HEK293 (cell line): Measurements from ENCODE around the gene NPNT.

Experiments used
- CTCF ChIA-PET: fragments of 350-600 bp; formaldehyde crosslinking; extraction: SDS; loops from one replicate; lab custom pipeline; 2021; ENCODE audit warnings: antibody characterized with exemption; lab: Yijun Ruan, JAX
- POLR2A ChIA-PET: fragments of 300-600 bp; formaldehyde crosslinking; extraction: SDS; loops from one replicate; lab custom pipeline; 2020; ENCODE audit warnings: antibody characterized with exemption, inconsistent platforms; lab: Yijun Ruan, JAX
- H3K27ac ChIP-seq: fragments of 200-500 bp; sonication (Bioruptor generic); 2 replicates; pipeline ENCODE4 v1.5.1; 2014; ENCODE audit warnings: low read depth, low read length, control low read depth, inconsistent platforms; ENCODE audit errors: extremely low read depth
- H3K36me3 ChIP-seq, 2 experiments: fragments of 200-500 bp in 1 of 2; sonication (Bioruptor generic) in 1 of 2; 1 replicate in 1 of 2; 2 replicates in 1 of 2; pipeline ENCODE4 v1.5.1; 2014 to 2017; ENCODE audit warnings: inconsistent platforms in 2 of 2, low read length in 2 of 2; ENCODE audit not compliant: control insufficient read depth in 2 of 2, insufficient read depth in 1 of 2
- H3K4me1 ChIP-seq: fragments of 200-500 bp; sonication (Bioruptor generic); 2 replicates; pipeline ENCODE4 v1.5.1; 2014; ENCODE audit warnings: mild to moderate bottlenecking, low read length, inconsistent platforms; ENCODE audit not compliant: control insufficient read depth, insufficient read depth
- H3K4me3 ChIP-seq: 2 replicates; pipeline ENCODE4 v1.5.1; 2011; ENCODE audit warnings: low read depth, mild to moderate bottlenecking, control low read depth, low read length, moderate library complexity
- H3K9me3 ChIP-seq: fragments of 200-500 bp; sonication (Bioruptor generic); 2 replicates; pipeline ENCODE4 v1.5.1; 2014; ENCODE audit warnings: low read depth, low read length, inconsistent platforms; ENCODE audit not compliant: control insufficient read depth, insufficient read depth
- BCL11A ChIP-seq: fragments of 450-650 bp; formaldehyde crosslinking; IDR thresholded peaks from 2 replicates; pipeline ENCODE4 v1.5.1; 2016; ENCODE audit warnings: low read depth, missing biosample characterization, missing genetic modification characterization
- GLI2 ChIP-seq: fragments of 450-650 bp; formaldehyde crosslinking; IDR thresholded peaks from 2 replicates; pipeline ENCODE4; 2017; ENCODE audit warnings: missing biosample characterization, missing genetic modification characterization, low read depth, borderline replicate concordance
- INSM2 ChIP-seq: fragments of 450-650 bp; formaldehyde crosslinking; IDR thresholded peaks from 2 replicates; pipeline ENCODE4 v1.5.1; 2016; ENCODE audit warnings: missing biosample characterization, missing genetic modification characterization
- KLF7 ChIP-seq: fragments of 450-650 bp; formaldehyde crosslinking; IDR thresholded peaks from 2 replicates; pipeline ENCODE4 v1.5.1; 2016; ENCODE audit warnings: missing biosample characterization, missing genetic modification characterization, borderline replicate concordance
- MYNN ChIP-seq: fragments of 450-650 bp; formaldehyde crosslinking; IDR thresholded peaks from 2 replicates; pipeline ENCODE4 v1.5.1; 2016; ENCODE audit warnings: missing biosample characterization, missing genetic modification characterization, borderline replicate concordance
- PBX3 ChIP-seq: sonication (generic); formaldehyde crosslinking; IDR thresholded peaks from 2 replicates; pipeline ENCODE4 v1.8.1; 2022; ENCODE audit warnings: mild to moderate bottlenecking, moderate library complexity, missing genetic modification reagents
- SP3 ChIP-seq: fragments of 450-650 bp; formaldehyde crosslinking; IDR thresholded peaks from 2 replicates; pipeline ENCODE4 v1.5.1; 2016; ENCODE audit warnings: missing biosample characterization, missing genetic modification characterization
- TCF7L2 ChIP-seq: IDR thresholded peaks from 2 replicates; pipeline ENCODE4 v1.6.1; 2011; ENCODE audit warnings: low read depth, mild to moderate bottlenecking, inconsistent platforms, low read length, moderate library complexity, borderline replicate concordance
- ZBTB17 ChIP-seq: fragments of 450-650 bp; formaldehyde crosslinking; IDR thresholded peaks from 2 replicates; pipeline ENCODE4 v1.5.1; 2016; ENCODE audit warnings: missing biosample characterization, missing genetic modification characterization
- ZBTB49 ChIP-seq: fragments of 450-650 bp; formaldehyde crosslinking; IDR thresholded peaks from 2 replicates; pipeline ENCODE4 v1.5.1; 2016; ENCODE audit warnings: missing biosample characterization, missing genetic modification characterization, low read depth
- ZNF138 ChIP-seq: fragments of 450-650 bp; formaldehyde crosslinking; IDR thresholded peaks from 2 replicates; pipeline ENCODE4 v1.5.1; 2016; ENCODE audit warnings: missing biosample characterization, missing genetic modification characterization, borderline replicate concordance
- ZNF148 ChIP-seq: fragments of 450-650 bp; formaldehyde crosslinking; IDR thresholded peaks from 2 replicates; pipeline ENCODE4 v1.5.0; 2017; ENCODE audit warnings: missing biosample characterization, missing genetic modification characterization, borderline replicate concordance
- ZNF155 ChIP-seq: fragments of 450-650 bp; formaldehyde crosslinking; IDR thresholded peaks from 2 replicates; pipeline ENCODE4 v1.5.1; 2016; ENCODE audit warnings: missing biosample characterization, missing genetic modification characterization
- ZNF184 ChIP-seq: fragments of 450-650 bp; IDR thresholded peaks from 2 replicates; pipeline ENCODE4 v1.5.1; 2018; ENCODE audit warnings: missing biosample characterization, mild to moderate bottlenecking, missing genetic modification characterization
- ZNF239 ChIP-seq: fragments of 450-650 bp; formaldehyde crosslinking; IDR thresholded peaks from 2 replicates; pipeline ENCODE4 v1.5.1; 2016; ENCODE audit warnings: missing biosample characterization, missing genetic modification characterization
- ZNF350 ChIP-seq: fragments of 450-650 bp; formaldehyde crosslinking; IDR thresholded peaks from 2 replicates; pipeline ENCODE4 v1.5.0; 2017; ENCODE audit warnings: missing biosample characterization, mild to moderate bottlenecking, missing genetic modification characterization
- ZNF416 ChIP-seq: fragments of 450-650 bp; formaldehyde crosslinking; IDR thresholded peaks from 2 replicates; pipeline ENCODE4 v1.5.1; 2016; ENCODE audit warnings: missing biosample characterization, missing genetic modification characterization
- ZNF521 ChIP-seq: fragments of 450-650 bp; formaldehyde crosslinking; IDR thresholded peaks from 2 replicates; pipeline ENCODE4 v1.5.1; 2017; ENCODE audit warnings: missing biosample characterization, mild to moderate bottlenecking, missing genetic modification characterization
- ZNF596 ChIP-seq: fragments of 450-650 bp; IDR thresholded peaks from 2 replicates; pipeline ENCODE4 v1.5.0; 2018; ENCODE audit warnings: missing biosample characterization, mild to moderate bottlenecking, missing genetic modification characterization, moderate library complexity
- ZNF624 ChIP-seq: fragments of 450-650 bp; formaldehyde crosslinking; IDR thresholded peaks from 2 replicates; pipeline ENCODE4 v1.5.1; 2017; ENCODE audit warnings: missing biosample characterization, missing genetic modification characterization
- ZNF645 ChIP-seq: fragments of 450-650 bp; formaldehyde crosslinking; IDR thresholded peaks from 2 replicates; pipeline ENCODE4; 2016; ENCODE audit warnings: missing biosample characterization, missing genetic modification characterization
- ZNF658 ChIP-seq: fragments of 450-650 bp; formaldehyde crosslinking; IDR thresholded peaks from 2 replicates; pipeline ENCODE4; 2016; ENCODE audit warnings: missing biosample characterization, missing genetic modification characterization
- ZNF837 ChIP-seq: fragments of 450-650 bp; formaldehyde crosslinking; IDR thresholded peaks from 2 replicates; pipeline ENCODE4 v1.5.1; 2016; ENCODE audit warnings: missing biosample characterization, missing genetic modification characterization
- TF ChIP-seq, protein P1 (sequence below): fragments of 450-650 bp; formaldehyde crosslinking; IDR thresholded peaks from 2 replicates; pipeline ENCODE4 v1.5.1; 2016; ENCODE audit warnings: missing biosample characterization, missing genetic modification characterization
- TF ChIP-seq, protein P2 (sequence below): fragments of 450-650 bp; formaldehyde crosslinking; IDR thresholded peaks from 2 replicates; pipeline ENCODE4 v1.5.1; 2016; ENCODE audit warnings: missing biosample characterization, missing genetic modification characterization

NPNT gene

DNA sequence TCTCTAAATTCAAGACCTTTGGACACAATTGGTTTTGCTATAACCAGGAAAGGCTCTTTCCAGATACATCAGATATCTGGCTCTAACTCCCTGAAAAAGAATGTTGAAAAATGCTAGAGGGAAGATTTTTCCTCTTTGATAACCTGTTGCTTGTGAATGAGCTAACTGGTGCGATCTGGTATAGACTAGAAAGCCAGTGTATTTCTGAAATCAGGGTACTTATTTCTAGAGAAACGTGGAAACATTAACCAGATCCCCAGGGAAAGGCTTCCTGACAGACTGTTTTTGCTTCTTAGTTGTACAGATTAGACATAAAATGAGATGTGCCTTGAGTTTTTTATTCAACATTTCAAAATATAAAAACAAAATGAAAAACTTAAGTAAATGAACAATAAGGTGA, 107.7 kb downstream of the NPNT start:
- H3K36me3 ChIP-seq, result no peaks in the 10 kb centered on the region
- no peaks in the 10 kb centered on the region for H3K9me3 ChIP-seq
- no peak for TF ChIP-seq ZNF155 (tag by site-specific recombination)
- no peak for TF ChIP-seq MYNN
- no peak for TF ChIP-seq BCL11A (tag by site-specific recombination)
- no peak for TF ChIP-seq ZNF350 (tag by site-specific recombination)
- TF ChIP-seq ZNF148 (tag by site-specific recombination), result no peak
- TF ChIP-seq TCF7L2, result no peak
- no peak for TF ChIP-seq ZNF416 (tag by site-specific recombination)
- TF ChIP-seq SP3 (tag by site-specific recombination), result no peak
- TF ChIP-seq GLI2 (tag by site-specific recombination), result no peak
- no peak for TF ChIP-seq ZNF658 (tag by site-specific recombination)
- TF ChIP-seq KLF7 (tag by site-specific recombination), result no peak
- TF ChIP-seq ZBTB17 (tag by site-specific recombination), result no peak
- TF ChIP-seq, all 188 proteins: peak for 0
- no peak overlapping the region for H3K4me3 ChIP-seq
- ChIA-PET POLR2A (no interaction called here), CTCF (no interaction called here)
- H3K4me1 ChIP-seq, result no peaks in the 10 kb centered on the region
- no peak overlapping the region for H3K27ac ChIP-seq

GRCh38 chr4:106010761-106011160, 115.5 kb downstream of the NPNT start:
- Histone ChIP-seq H3K27ac (no peak overlapping the region), H3K36me3 (no peaks in the 10 kb centered on the region), H3K4me3 (no peak overlapping the region), H3K9me3 (no peaks in the 10 kb centered on the region)
- POLR2A ChIA-PET, result no interaction called here
- TF ChIP-seq, protein P1, sequence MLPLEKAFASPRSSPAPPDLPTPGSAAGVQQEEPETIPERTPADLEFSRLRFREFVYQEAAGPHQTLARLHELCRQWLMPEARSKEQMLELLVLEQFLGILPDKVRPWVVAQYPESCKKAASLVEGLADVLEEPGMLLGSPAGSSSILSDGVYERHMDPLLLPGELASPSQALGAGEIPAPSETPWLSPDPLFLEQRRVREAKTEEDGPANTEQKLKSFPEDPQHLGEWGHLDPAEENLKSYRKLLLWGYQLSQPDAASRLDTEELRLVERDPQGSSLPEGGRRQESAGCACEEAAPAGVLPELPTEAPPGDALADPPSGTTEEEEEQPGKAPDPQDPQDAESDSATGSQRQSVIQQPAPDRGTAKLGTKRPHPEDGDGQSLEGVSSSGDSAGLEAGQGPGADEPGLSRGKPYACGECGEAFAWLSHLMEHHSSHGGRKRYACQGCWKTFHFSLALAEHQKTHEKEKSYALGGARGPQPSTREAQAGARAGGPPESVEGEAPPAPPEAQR (tag by site-specific recombination), result no peak
- no peak for TF ChIP-seq ZNF239 (tag by site-specific recombination)
- TF ChIP-seq ZNF596, result no peak
- no peak for TF ChIP-seq ZNF645 (tag by site-specific recombination)
- TF ChIP-seq ZNF837 (tag by site-specific recombination), result no peak
- TF ChIP-seq ZBTB49, result no peak
- TF ChIP-seq ZNF138 (tag by site-specific recombination), result no peak
- TF ChIP-seq INSM2 (tag by site-specific recombination), result no peak
- TF ChIP-seq ZNF521 (tag by site-specific recombination), result no peak
- TF ChIP-seq ZNF624 (tag by site-specific recombination), result no peak
- TF ChIP-seq, protein P2, sequence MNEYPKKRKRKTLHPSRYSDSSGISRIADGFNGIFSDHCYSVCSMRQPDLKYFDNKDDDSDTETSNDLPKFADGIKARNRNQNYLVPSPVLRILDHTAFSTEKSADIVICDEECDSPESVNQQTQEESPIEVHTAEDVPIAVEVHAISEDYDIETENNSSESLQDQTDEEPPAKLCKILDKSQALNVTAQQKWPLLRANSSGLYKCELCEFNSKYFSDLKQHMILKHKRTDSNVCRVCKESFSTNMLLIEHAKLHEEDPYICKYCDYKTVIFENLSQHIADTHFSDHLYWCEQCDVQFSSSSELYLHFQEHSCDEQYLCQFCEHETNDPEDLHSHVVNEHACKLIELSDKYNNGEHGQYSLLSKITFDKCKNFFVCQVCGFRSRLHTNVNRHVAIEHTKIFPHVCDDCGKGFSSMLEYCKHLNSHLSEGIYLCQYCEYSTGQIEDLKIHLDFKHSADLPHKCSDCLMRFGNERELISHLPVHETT (tag by site-specific recombination), result no peak
- no peak for TF ChIP-seq PBX3 (CRISPR knock-in tag)
- no peak for TF ChIP-seq ZNF658 (tag by site-specific recombination)
- TF ChIP-seq ZNF184 (tag by site-specific recombination), result no peak
- TF ChIP-seq, all 188 proteins: peak for 0
- CTCF ChIA-PET, result no interaction called here
- no peaks in the 10 kb centered on the region for H3K4me1 ChIP-seq
